Head of caudate nucleus (tissue), 42 donors: ENCODE measurements around the gene TTC3.

Source experiments
- DNase-seq, 42 donors: peaks; one replicate each; pipeline versions ENCODE4 v3.0.0 to v3.0.0-alpha.2; 2020 to 2021; ENCODE audit warnings: mixed read lengths in 7 of 42
- intact Hi-C: fragments of 100-400 bp; cut with DNase I; formaldehyde crosslinking; loops from one replicate; pipeline ENCODE4 v1.15.0; 2022

The TTC3 gene

DNA sequence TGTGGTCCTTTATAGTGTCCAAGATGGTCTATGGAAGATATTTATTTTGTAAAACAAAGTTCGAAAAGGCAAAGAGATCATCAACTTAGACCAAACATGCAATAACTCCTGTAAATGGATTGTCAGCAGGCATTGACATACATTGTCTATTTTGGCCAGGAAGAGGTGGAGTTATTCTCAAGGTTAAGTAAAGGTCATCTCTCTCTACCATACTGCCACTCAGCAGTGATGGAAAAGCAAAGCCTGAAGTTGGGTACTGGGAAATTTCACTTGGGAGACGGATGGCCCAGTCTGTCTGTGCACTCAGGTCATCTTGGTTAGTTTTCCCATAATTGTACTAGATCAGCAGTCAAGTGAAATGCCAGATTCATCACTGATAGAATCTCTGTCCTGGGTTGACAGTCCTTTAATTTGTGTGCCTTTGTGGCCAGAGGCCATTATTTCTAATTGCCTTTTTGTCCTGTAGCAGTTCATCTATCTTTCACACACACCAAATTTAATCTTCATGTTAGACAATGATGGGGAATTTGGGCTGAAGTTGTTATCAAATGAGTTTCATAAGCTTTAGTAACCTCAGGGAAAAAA is 17.7 kb upstream of the TTC3 start:
- intact Hi-C loops = no loop called here
- no peak for DNase-seq

DNA sequence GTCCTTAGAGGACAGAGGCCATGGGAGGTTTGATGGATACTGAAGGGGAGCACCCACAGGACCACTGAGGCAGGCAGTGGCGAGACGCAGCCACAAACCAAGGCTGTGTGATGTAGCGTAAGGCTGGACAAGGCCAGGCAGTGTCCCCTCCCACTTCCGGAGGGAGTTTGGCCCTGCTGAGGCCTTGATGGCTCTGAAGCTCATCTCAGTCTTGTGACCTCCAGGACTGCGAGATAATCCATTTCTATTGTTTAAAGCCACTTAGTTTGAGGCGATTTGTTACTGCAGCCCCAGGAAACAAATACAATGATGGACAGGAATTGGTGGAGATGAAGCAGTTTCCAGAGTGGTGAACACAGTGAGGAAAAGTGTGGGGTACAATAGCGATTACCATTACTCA is 15.4 kb upstream of the TTC3 start:
- intact Hi-C loops = no loop called here
- DNase-seq = no peak

GRCh38 chr21:37058261-37058660 is 14.8 kb upstream of the TTC3 start:
- intact Hi-C loops = no loop called here
- DNase-seq = peak in 7 of 42 donors; percentile 8 to 37 (median 17)

DNA sequence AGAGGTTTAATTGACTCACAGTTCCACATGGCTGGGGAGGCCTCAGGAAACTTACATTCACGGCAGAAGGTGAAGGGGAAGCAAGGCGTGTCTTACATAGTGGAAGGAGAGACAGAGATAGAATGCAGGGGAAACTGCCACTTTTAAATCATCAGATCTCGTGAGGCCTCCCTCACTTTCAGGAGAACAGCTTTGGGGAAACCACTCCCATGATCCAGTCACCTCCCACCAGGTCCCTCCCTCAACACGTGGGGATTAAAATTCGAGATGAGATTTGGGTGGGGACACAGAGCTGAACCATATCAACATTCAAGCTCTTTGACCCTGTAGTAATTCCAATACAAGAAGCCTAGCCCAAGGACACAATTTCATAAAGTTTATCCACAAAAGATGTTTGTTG is 13.9 kb upstream of the TTC3 start:
- intact Hi-C loops = no loop called here
- no peak for DNase-seq

DNA sequence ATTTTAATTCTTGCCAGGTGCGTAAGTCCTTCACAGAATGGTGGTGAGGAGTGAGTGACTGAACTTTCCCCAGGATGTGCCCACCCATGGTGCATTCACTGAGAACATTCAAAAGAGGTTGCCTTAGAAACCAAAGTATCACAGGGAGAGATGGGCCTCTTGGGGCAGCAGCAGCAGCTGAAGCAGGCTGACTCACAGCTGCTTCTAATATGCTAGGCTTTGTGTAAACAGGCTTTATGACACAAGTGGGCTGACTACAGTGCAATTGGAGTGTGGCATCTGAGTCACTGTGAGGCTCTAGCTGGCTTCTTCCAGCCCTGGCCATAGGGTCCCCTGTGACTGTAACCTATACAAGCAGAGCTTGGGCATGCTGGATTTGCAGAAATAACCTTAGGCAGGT is 12.8 kb upstream of the TTC3 start:
- peak in 35 of 42 donors; percentile 11 to 88 (median 57) for DNase-seq
- intact Hi-C loops = no loop called here

GRCh38 chr21:37061926-37062592 is 11.0 kb upstream of the TTC3 start:
- no peak for DNase-seq
- intact Hi-C loops = no loop called here

- intact Hi-C loops = no loop called here
- peak in 2 of 42 donors; percentile 23 to 26 for DNase-seq
Measured at GRCh38 chr21:37062593-37062935, 10.5 kb upstream of the TTC3 start.

DNA sequence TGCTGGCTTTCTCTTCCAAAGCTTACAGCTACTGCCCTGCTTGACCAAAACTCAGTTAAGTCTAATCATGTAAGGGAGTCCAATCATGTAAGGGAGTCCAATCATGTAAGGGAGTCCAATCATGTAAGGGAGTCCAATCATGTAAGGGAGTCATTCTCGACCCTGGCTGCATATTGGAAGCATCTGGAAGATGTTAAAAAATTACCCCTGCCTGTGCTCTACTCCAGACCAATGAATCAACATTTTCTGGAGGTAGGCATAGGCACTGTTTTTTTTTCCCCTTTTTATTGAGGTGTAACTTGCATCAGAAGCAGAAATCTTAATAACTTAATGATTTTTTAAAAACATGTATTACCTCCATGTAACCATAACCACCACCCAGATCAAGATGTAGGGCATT is 9.6 kb upstream of the TTC3 start:
- no peak for DNase-seq
- intact Hi-C loops = no loop called here

DNA sequence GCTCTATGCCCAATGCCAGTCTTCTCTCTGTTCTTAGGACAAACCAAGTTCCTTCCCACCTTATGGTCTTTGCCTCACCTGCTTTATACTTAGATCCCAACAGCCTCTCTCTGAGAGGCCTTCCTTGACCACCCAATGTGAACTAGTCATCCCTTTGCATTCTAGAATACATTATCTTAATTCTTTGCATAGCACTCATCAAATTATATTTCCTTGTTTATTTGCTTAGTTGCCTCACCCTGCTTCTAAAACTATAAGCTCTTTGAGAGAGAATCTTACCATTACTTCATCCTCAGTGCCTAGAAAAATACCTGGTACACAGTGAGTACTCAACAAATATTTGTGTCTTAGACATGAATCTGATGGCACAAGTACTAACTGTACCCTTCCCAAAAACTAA is 8.2 kb upstream of the TTC3 start:
- intact Hi-C loops = no loop called here
- DNase-seq = no peak

DNA sequence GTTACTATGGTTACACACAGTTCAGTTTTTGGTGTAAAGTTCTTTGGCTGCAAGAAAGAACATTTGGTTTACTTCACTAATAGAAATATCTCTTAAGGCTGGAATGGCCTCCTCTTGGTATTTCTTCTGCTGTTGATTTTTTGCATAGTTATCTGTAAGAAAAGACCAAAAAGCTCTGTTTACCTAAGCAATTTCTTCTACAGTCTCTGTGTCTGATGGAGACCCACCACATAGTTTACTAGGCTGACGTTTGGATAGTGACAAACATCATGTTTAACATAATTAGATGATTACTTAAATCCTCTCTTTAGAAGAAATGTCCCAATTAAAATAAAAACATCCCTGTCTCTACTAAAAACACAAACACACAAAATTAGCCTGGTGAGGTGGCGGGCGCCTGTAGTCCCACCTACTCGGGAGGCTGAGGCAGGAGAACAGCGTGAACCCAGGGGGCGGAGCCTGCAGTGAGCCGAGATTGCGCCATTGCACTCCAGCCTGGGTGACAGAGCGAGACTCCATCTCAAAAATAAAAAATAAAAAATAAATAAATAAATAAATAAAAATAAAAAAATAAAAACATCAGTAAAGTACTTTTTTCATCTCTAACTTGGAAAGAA is 7.4 kb upstream of the TTC3 start:
- no peak for DNase-seq
- intact Hi-C loops = no loop called here

GRCh38 chr21:37071561-37072273 is 1.3 kb upstream of the TTC3 start:
- peak in 22 of 42 donors; percentile 23 to 72 (median 42) for DNase-seq
- intact Hi-C loops = loop anchor here (2.0 to 10.0 kb wide), 4 partner anchors 83 to 493 kb away; partner anchors contain the start of genes DYRK1A and VPS26C

GRCh38 chr21:37072274-37072987 is 623 bp upstream of the TTC3 start:
- intact Hi-C loops = loop anchor here (2.0 to 10.0 kb wide), 4 partner anchors 84 to 492 kb away; partner anchors contain the start of genes DYRK1A and VPS26C
- peak; percentile 73 to 98 (median 93) for DNase-seq

GRCh38 chr21:37073417-37074196 is 553 bp downstream of the TTC3 start:
- intact Hi-C loops = loop anchor here (2.0 to 10.0 kb wide), 4 partner anchors 85 to 491 kb away; partner anchors contain the start of genes DYRK1A and VPS26C

DNA sequence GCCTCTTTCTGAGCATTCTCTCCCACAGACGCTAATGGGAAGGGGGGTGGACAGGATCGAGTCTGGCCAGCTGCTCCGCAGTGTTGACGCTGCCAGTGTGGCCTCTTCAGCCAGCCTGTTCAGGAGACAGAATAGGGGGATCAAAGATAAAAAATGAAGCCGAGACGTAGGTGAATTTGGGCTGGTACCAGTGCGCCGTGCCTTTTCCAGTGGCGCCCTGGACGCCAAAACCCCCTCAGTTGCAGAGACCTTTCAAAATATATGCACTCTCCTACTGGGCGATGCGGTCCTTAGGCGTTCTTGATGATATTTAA is 1.1 kb downstream of the TTC3 start:
- DNase-seq = peak in 2 of 42 donors; percentile 25 to 53
- intact Hi-C loops = loop anchor here (5.0 to 10.0 kb wide), 2 partner anchors 293 to 491 kb away; partner anchors contain the start of gene DYRK1A

More at GRCh38 chr21:37073417-37074196, 553 bp downstream of the TTC3 start:
- DNase-seq = peak; percentile 61 to 92 (median 82)

- intact Hi-C loops = loop anchor here (5.0 to 10.0 kb wide), 2 partner anchors 293 to 490 kb away; partner anchors contain the start of gene DYRK1A
- DNase-seq = no peak
Measured at GRCh38 chr21:37074546-37074945, 1.5 kb downstream of the TTC3 start.

DNA sequence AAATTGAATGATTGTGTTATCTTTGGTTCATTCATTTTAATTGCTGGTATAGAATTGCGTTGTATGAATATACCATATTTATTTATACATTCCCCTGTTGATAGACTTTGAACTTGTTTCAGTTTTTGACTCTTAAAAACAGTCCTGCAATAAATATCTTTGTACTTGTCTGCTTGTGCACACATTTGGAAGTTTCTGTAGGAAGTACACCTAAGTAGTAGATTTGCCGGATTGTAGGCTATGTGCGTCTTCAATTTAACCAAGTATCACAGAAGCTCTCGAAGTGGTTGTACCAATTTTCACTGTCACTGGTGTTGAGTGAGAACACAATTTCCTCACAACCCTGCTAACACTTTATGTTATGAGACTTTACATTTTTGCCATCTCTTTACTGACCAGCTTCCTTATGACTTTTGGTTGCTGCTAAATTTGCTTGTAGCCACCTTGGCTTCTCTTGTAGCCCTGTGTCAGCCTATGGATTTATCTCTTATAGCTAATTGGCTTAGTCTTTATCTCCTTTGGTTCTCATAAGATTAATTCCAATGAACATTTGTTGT is 2.2 kb downstream of the TTC3 start:
- DNase-seq = no peak
- intact Hi-C loops = loop anchor here (10.0 kb wide), 1 partner anchor 490 kb away; no protein-coding TSS in a partner anchor

- DNase-seq = no peak
- intact Hi-C loops = loop anchor here (10.0 kb wide), 1 partner anchor 489 kb away; no protein-coding TSS in a partner anchor
Measured at GRCh38 chr21:37076087-37076850, 3.2 kb downstream of the TTC3 start.
